H1 (cell line): ENCODE data around the gene LRPPRC. TPM values are rescaled to one million over a fixed set of nuclear protein-coding genes. Genes with fewer than 3 reads are reported as not detected.

Source experiments
- CBX8 ChIP-seq: fragments of 300-800, 300-1000 bp; sonication (generic); IDR thresholded peaks from 2 replicates; pipeline ENCODE4 v1.7.1; 2016; ENCODE audit warnings: low read depth, low read length, borderline replicate concordance
- CHD7 ChIP-seq: fragments of 300-600 bp; sonication (generic); IDR thresholded peaks from 2 replicates; pipeline ENCODE4 v1.7.1; 2012; ENCODE audit warnings: low read length, moderate library complexity, mild to moderate bottlenecking, inconsistent platforms; ENCODE audit not compliant: insufficient replicate concordance
- EZH2 ChIP-seq: fragments of 200-600 bp; sonication (generic); IDR thresholded peaks from 2 replicates; pipeline ENCODE4 v1.7.1; 2012; ENCODE audit warnings: low read depth, mild to moderate bottlenecking, moderate library complexity, low read length, inconsistent platforms; ENCODE audit not compliant: severe bottlenecking
- KDM4A ChIP-seq: IDR thresholded peaks from one replicate; pipeline ENCODE4 v1.7.1; 2012; ENCODE audit warnings: low read depth, mild to moderate bottlenecking, moderate library complexity, low read length, inconsistent platforms; ENCODE audit not compliant: severe bottlenecking
- SAP30 ChIP-seq: fragments of 300-600 bp; sonication (generic); IDR thresholded peaks from 2 replicates; pipeline ENCODE4 v1.7.1; 2012; ENCODE audit warnings: low read length, moderate library complexity, mild to moderate bottlenecking, inconsistent platforms; ENCODE audit not compliant: insufficient read depth, insufficient replicate concordance
- SIN3A ChIP-seq, 2 experiments: IDR thresholded peaks in 1 of 2; conservative IDR thresholded peaks in 1 of 2; 2 replicates each; pipeline ENCODE4 v1.6.1; 2011 to 2012; ENCODE audit warnings: low read length in 2 of 2, improper control_type of control experiment in 1 of 2, low read depth in 1 of 2, mild to moderate bottlenecking in 1 of 2
- SIRT6 ChIP-seq: IDR thresholded peaks from one replicate; pipeline ENCODE4 v1.7.1; 2012; ENCODE audit warnings: low read length, inconsistent platforms
- YY1 ChIP-seq: IDR thresholded peaks from 2 replicates; pipeline ENCODE4 v1.6.1; 2011; ENCODE audit warnings: low read depth, mild to moderate bottlenecking, low read length
- polyA plus RNA-seq, 7 experiments: library from polyadenylated mRNA; depleted of rRNA in 3 of 7; stranded (reverse) in 5 of 7; unstranded in 2 of 7; fragments of >200 nt in 5 of 7; fragments of 200-250 nt in 2 of 7; gene quantifications; 1 replicate in 5 of 7; 2 replicates in 1 of 7; 4 replicates in 1 of 7; pipeline versions ENCODE4 v1.2.1 to v1.2.3, GENCODE V29; 2011 to 2013; ENCODE audit warnings: missing spikeins in 2 of 7, mixed read lengths in 2 of 7
- total RNA-seq: library from RNA; stranded (reverse); fragmentation: NEBNext Ultra II Directional; extraction: Animal tissue kit (Norgen Biotek cat#: 25700); gene quantifications from 2 replicates; pipeline ENCODE4 v1.2.1, GENCODE V29; 2021

Gene LRPPRC
- total and polyA plus RNA-seq, 2 of the 8 experiments (the other 6 are each of a cell fraction or from before 2014, with no cell fraction given), result 43.4 to 167 TPM

- no peak for TF ChIP-seq CHD7
- no peak for TF ChIP-seq SIN3A (conservative IDR thresholded peaks at IDR 0.05 in 1 of 2, IDR thresholded peaks at IDR 0.05 in 1 of 2; ENCODE audit: low read depth in 1 of 2, low read length in 2 of 2)
- no peak for TF ChIP-seq CBX8
- no peak for TF ChIP-seq SIRT6
- TF ChIP-seq EZH2, result no peak
- TF ChIP-seq SAP30, result no peak
- TF ChIP-seq YY1, result no peak
- TF ChIP-seq KDM4A, result no peak
Observed at GRCh38 chr2:43925431-43925830, 70.4 kb downstream of the LRPPRC start (continued).
